Measurements from ENCODE around the gene KCNJ10. TPM values are rescaled to one million over a fixed set of nuclear protein-coding genes. Genes with fewer than 3 reads are reported as not detected.

The KCNJ10 gene
- total RNA-seq, 1 donor from 2014 or later: not detected

DNA sequence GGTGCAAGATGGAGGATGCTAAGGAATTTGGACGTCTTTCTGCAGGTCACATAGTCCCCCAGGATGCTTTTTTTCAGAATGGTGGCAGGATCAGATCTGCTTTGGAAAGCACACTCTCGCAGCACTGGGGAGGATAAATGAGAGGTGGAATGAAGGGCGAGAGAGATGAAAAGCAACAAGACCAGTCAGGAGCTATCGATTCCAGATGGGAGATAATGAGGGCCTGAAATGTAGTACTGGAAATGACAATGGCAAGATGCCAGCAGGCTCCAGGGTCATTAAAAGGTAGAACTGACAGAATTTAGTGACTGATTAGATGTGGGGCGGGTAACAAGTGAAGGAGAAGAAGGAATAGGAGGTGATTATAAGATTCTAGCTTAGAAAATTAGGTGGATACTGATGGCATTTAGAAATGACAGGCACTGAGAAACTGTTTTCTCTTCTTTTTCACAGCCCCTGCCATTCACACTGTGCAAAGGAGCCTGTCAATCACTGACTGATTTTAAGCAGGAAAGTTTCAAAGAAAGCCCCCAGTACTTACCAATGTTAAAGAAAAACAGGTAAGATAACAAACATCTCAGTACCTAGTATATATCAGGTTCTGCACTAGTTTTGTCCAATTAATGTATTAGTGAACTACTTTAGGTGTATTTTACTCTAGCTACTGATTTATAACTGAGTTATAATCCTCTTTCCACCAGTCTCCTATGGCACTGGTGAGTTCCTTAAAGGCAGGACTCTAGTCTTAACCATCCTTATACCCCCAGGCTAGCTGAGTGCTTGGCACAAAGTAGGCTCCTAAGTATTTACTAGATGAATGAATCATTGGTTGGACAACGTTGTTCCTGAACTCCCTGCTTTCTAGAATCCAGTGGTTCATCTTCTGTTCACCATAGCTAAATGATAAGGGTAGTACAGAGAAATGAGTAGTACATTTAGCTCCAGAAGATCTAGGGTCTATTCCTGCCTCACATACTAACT lies 47.3 kb downstream of the KCNJ10 start:
- Mint-ChIP-seq H3K27ac (ENCODE audit: unreplicated experiment) (no peak overlapping the region), H3K27me3 (ENCODE audit: unreplicated experiment) (peaks cover 2% of the 10 kb centered on the region), H3K9me3 (ENCODE audit: unreplicated experiment) (no peaks in the 10 kb centered on the region), H3K4me3 (ENCODE audit: unreplicated experiment) (no peak overlapping the region), H3K36me3 (ENCODE audit: unreplicated experiment) (no peaks in the 10 kb centered on the region), H3K4me1 (ENCODE audit: low read depth, unreplicated experiment) (no peaks in the 10 kb centered on the region)
- DNase-seq: no peak
- TF ChIP-seq, protein P1, sequence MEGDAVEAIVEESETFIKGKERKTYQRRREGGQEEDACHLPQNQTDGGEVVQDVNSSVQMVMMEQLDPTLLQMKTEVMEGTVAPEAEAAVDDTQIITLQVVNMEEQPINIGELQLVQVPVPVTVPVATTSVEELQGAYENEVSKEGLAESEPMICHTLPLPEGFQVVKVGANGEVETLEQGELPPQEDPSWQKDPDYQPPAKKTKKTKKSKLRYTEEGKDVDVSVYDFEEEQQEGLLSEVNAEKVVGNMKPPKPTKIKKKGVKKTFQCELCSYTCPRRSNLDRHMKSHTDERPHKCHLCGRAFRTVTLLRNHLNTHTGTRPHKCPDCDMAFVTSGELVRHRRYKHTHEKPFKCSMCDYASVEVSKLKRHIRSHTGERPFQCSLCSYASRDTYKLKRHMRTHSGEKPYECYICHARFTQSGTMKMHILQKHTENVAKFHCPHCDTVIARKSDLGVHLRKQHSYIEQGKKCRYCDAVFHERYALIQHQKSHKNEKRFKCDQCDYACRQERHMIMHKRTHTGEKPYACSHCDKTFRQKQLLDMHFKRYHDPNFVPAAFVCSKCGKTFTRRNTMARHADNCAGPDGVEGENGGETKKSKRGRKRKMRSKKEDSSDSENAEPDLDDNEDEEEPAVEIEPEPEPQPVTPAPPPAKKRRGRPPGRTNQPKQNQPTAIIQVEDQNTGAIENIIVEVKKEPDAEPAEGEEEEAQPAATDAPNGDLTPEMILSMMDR (IDR thresholded peaks at IDR 0.05; ENCODE audit: partially characterized antibody, unreplicated experiment): no peak

DNA sequence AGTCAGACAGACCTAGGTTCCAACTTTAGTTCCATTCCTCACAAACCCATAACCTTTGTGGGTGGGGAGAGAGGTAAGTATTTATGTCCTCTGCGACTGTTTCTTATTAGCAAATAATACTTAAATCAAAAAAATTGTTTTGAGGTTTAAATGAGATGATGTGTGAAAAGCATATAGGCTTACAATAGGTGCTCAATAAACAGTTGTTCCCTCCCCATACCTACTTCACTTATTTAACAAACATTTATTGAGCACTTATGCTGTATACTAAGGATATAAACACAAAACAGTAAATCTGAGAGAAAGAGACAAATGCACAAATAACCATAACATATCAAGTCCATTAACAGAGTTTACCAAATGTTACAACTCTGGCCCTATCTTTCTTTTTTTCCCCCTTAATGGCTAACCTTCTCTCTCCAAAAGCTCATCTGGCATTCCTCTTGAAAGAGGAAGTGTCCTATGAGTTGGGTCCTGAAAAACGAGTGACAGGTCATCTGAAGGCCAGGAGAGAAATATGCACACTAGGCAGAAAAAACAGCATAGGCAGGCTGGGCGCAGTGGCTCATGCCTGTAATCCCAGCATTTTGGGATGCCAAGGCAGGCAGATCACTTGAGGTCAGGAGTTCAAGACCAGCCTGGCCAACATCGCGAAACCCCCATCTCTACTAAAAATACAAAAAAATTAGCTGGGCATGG lies 48.4 kb downstream of the KCNJ10 start:
- H3K4me1 Mint-ChIP-seq (ENCODE audit: low read depth, unreplicated experiment): no peaks in the 10 kb centered on the region
- H3K27me3 Mint-ChIP-seq (ENCODE audit: unreplicated experiment): peaks cover 2% of the 10 kb centered on the region
- H3K36me3 Mint-ChIP-seq (ENCODE audit: unreplicated experiment): no peaks in the 10 kb centered on the region
- no peaks in the 10 kb centered on the region for H3K9me3 Mint-ChIP-seq (ENCODE audit: unreplicated experiment)
- no peak overlapping the region for H3K4me3 Mint-ChIP-seq (ENCODE audit: unreplicated experiment)
- TF ChIP-seq, protein P1 (IDR thresholded peaks at IDR 0.05; ENCODE audit: partially characterized antibody, unreplicated experiment): no peak
- H3K27ac Mint-ChIP-seq (ENCODE audit: unreplicated experiment): no peak overlapping the region
- DNase-seq: no peak

DNA sequence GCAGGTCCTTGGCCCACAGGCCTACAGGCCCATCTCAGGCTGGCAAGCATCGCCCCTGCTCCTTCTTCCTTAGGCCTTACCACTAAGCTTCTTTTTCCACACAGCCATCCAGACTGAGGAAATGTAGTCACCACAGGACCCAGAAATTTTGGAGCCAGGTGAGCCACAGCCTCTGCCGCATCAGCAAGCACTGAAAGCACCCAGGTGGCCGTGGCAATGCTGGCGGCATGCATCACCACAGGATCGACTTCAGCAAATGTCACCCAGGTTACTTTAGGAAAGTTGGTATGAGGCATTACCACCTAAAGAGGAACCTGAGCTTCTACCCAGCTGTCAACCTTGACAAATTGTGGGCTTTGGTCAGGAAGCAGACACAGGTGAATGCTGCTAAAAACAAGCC lies 49.8 kb downstream of the KCNJ10 start:
- Mint-ChIP-seq H3K36me3 (ENCODE audit: unreplicated experiment) (no peaks in the 10 kb centered on the region), H3K27ac (ENCODE audit: unreplicated experiment) (no peak overlapping the region), H3K4me3 (ENCODE audit: unreplicated experiment) (no peak overlapping the region), H3K9me3 (ENCODE audit: unreplicated experiment) (no peaks in the 10 kb centered on the region), H3K27me3 (ENCODE audit: unreplicated experiment) (peaks cover 2% of the 10 kb centered on the region), H3K4me1 (ENCODE audit: low read depth, unreplicated experiment) (no peaks in the 10 kb centered on the region)
- DNase-seq: no peak
- TF ChIP-seq, protein P1 (IDR thresholded peaks at IDR 0.05; ENCODE audit: partially characterized antibody, unreplicated experiment): no peak

DNA sequence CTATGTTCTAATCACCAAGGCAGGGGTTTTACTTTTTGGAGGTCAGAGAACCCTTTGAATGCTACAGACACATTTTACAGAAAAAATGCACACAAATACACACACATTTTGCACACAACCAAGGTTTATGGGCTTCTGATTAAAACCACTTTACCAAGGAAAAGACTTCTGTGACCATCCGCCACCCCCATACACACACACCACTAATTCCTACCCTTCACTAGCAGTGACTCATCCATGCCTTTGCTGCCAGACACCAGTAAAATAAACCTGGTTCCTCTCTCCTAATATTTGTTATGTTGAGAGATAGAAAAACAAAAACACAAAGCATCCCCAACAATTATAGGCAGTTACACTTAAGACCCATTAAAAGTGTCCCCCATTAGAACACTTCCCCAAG lies 51.1 kb downstream of the KCNJ10 start:
- Mint-ChIP-seq H3K4me1 (ENCODE audit: low read depth, unreplicated experiment) (no peaks in the 10 kb centered on the region), H3K27me3 (ENCODE audit: unreplicated experiment) (peaks cover 2% of the 10 kb centered on the region), H3K36me3 (ENCODE audit: unreplicated experiment) (no peaks in the 10 kb centered on the region), H3K9me3 (ENCODE audit: unreplicated experiment) (no peaks in the 10 kb centered on the region), H3K27ac (ENCODE audit: unreplicated experiment) (no peak overlapping the region), H3K4me3 (ENCODE audit: unreplicated experiment) (no peak overlapping the region)
- TF ChIP-seq, protein P1 (IDR thresholded peaks at IDR 0.05; ENCODE audit: partially characterized antibody, unreplicated experiment): no peak
- DNase-seq: no peak
